ENCODE results near the gene ZSWIM2.
"Not testable (repeated sequence)": the region's sequence is repeated elsewhere in the genome, so short reads cannot be mapped to it uniquely, and the experiment has no call there.

ZSWIM2 gene

GRCh38 chr2:186848873-186849578 lies at the start of gene ZSWIM2:
Gene ZSWIM2, minus strand, starts transcription at chr2:186849170. Its CDS starts 40 bp downstream, at chr2:186849130.
- peak; percentile 95 for DNase-seq

GRCh38 chr2:186896220-186896619 lies 47.2 kb upstream of the ZSWIM2 start:
- not testable (repeated sequence) for DNase-seq

GRCh38 chr2:186895451-186895850 lies 46.5 kb upstream of the ZSWIM2 start:
- no peak for DNase-seq

GRCh38 chr2:186894478-186894877 lies 45.5 kb upstream of the ZSWIM2 start:
- no peak for DNase-seq

DNA sequence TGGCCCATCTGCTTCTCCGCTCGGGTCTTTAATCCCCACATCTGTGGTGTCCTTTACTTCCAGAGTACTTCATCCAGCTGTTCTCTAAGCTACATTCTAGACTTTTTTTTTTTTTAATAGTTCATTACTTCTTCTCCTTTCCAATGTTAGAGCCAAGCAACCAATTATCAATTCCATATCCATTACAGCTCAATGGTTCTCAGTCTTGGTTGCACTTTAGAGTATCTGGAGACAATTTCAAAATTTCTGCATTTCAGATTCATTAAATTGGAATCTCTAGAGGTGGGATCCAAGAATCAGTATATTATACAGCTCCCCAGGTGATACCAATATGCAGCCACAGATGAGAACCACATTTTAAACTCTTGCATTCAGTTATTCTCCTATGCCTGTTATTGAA lies 43.9 kb upstream of the ZSWIM2 start:
- no peak for DNase-seq

DNA sequence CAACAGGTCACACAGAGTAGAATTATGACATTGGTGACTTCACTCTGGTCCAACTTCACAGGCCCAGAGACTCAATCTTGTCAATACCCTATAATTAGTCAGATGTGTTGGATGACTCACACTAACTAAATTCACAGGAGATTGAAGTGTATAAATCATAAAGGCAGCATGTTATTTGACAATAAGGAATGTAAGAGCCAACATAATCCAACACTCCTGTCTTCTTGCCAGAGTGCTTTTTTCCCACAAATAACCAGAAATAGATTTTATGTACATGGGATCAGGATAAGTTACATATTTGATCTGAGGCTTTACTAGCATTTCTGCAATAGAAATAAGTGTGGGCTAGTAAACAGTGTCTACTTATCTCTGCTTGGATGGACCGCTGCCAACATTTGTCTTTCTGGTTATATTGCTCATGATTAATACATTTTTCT lies 42.2 kb upstream of the ZSWIM2 start:
- peak; percentile 83 for DNase-seq

GRCh38 chr2:186889101-186889879 lies 40.3 kb upstream of the ZSWIM2 start:
- DNase-seq, result peak; percentile 74

DNA sequence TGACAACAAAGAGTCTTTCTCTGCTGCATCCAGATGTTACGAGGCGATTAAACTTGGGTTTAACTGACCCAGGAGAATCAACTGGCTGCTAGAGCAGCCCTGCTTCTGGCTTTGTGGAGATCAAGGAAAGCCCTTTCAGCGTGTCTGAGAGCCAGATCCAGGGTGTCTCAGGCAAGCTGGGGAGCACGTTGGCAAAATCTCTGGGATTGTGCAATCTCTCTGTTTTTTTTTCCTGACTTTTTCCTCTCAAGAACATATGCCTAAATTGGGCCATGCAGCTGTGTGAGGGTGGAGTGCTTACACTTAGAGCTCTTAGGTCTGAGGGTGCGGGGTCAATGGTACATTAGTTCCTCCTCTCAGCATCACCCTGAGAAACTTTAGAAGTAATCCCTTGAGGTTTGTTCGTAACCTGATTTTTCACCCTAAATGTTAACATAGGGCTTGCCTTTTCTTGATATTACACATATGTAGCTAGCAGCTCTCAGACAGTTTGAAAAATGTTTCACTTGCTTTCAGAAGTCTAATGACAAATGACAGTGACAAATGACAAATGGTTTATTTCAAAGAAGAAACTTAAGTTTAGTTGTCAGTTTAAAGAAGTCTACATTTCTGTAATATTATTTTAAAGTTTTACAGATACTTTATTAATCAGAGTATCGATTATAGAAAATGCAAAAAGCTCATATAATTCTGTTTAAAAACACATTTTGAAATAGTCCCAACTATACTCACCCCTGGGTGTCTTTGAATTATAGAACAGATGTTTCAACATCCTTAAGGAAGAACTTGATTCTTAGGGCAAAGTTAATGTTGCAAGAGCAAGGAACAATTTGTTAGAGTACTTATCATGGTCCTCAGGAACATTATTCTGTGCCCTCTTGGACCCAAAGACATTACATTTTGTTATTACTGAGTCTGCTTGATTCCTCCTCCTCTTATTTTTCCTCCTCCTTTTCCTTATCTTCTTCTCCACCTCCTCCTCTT lies 38.4 kb upstream of the ZSWIM2 start:
- peak; percentile 49 for DNase-seq

- no peak for DNase-seq
These were observed 35.6 kb upstream of the ZSWIM2 start for GRCh38 chr2:186884587-186884986.

DNA sequence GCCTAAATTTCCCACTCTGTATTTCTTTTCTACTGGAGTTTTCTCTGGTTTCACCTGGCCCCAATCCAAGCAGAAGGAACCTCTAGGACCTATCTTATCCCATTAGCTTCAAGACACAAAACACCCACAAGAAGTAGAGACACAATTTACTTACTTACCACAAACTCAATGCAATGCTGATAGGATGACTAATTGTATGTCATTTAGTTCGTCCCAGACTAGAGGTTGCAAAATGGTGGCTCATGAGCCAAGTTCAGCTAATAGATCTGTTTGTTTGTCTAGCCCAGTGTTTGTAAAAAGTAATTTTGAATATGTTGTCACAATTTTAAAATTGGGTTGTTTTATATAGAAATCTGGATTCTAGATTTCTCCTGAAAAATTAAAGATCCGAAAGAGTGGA lies 34.7 kb upstream of the ZSWIM2 start:
- DNase-seq, result no peak

GRCh38 chr2:186882511-186883071 lies 33.6 kb upstream of the ZSWIM2 start:
- peak; percentile 24 for DNase-seq

GRCh38 chr2:186881660-186882059 lies 32.7 kb upstream of the ZSWIM2 start:
- no peak for DNase-seq

- DNase-seq, result no peak
These were observed 30.3 kb upstream of the ZSWIM2 start for GRCh38 chr2:186879312-186879711.

GRCh38 chr2:186874713-186875112 lies 25.7 kb upstream of the ZSWIM2 start:
- DNase-seq, result no peak

GRCh38 chr2:186871881-186872280 lies 22.9 kb upstream of the ZSWIM2 start:
- DNase-seq, result no peak

DNA sequence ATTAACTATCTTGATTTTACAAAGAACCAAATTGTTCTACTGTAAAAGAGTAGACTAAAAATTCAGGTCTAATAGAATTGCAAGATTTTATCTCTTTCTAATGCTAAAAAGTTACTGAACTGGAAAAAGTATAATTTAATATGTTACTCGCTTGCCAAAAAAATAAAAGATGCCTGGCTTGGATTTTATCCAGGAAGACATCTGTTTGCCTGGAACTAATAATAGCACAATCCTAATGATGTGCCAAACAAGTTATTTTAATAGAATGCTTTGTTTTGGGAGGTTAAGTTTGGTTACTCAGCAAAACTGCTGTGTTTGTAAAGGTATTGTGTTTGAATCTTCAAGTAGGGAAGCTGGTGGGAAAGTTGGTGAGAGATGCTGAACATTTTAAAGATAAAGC lies 19.4 kb upstream of the ZSWIM2 start:
- peak; percentile 48 for DNase-seq

DNA sequence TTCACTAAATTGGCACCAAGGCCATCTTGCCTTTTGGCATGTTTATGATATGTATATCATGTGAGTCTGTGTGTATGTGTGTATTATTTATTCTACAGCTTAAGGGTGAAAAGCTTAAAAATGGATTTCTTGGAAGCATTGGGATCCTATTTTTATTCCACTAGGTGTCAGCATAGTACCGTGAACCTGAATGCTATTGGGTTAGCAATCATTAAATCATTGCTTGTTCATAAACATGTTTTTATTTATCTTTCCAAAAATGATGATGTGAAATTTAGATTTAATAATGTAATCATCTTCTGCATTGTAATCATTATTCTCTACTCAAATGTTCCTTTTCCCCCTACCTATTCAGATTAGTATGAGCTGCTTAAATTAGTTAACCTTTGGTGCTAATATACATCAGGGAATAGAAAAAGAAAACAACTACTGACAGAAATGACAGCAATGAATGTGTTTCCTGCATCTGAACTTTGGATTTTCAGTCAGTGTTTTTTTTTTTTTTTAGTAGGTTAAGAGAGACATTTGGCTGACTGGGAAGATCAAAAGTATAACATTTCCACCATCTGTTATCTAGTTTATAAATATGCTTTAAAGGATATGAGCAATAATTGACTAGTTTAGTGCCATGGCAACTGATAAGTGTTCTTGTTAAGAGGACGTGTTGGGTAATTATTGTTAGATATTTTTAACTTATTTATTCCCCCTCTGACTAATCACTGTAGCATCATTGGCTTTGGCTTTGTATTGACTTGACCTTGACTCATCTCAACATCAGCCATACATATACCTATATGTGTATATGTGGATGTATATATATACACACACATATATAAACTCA lies 14.1 kb upstream of the ZSWIM2 start:
- peak; percentile 44 for DNase-seq

DNA sequence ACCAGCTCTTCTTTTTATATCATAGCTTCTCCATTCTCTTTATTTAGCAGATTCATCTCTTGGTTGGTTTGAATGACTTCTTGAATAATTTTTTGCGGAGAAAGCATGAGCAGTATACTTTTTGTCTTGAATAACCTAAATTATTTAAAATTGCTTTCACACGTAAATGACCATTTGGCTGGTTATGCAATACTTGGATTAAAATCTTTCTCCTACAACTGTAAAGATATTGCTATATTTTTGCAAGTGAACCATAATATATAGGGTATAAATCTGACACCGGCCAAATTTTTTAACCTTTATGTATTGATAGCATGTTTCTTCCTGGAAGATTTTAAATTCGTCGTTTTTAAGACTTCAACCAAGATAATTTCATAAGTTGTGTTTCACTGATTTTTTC lies 6.2 kb upstream of the ZSWIM2 start:
- no peak for DNase-seq

- DNase-seq, result peak; percentile 77
These were observed 5.0 kb upstream of the ZSWIM2 start for GRCh38 chr2:186853951-186854350.

- DNase-seq, result no peak
These were observed 3.5 kb upstream of the ZSWIM2 start for GRCh38 chr2:186852508-186852907.

DNA sequence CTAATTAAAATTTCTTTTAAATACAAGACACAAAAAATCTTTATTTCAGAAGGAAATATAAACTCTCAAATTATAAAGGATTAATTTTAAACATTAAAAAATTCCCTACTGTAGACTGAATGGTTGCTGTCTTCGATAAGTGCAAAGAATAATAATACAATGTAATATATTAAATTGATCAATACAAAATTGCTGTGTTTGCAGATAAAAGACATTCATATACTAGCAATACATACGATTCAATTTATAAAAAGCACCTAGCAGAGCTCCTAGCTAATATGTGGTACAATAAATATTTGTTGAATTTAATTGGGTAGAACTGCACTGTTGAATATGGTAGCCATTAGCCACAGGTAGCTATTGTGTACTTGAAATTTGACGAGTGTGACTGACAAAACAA lies 6.6 kb downstream of the ZSWIM2 start:
- DNase-seq, result no peak

- peak; percentile 86 for DNase-seq
These were observed 7.0 kb downstream of the ZSWIM2 start for GRCh38 chr2:186841940-186842339.

All from fibroblast of upper back skin (primary cell).